GM12891 (cell line): ENCODE results near the gene TNFRSF1B.

Experiments
- POLR2A ChIP-seq: IDR thresholded peaks from 2 replicates; pipeline ENCODE4 v1.6.1; 2011; ENCODE audit warnings: low read depth, low read length, control low read depth
- POLR2AphosphoS5 ChIP-seq: IDR thresholded peaks from 2 replicates; pipeline ENCODE4 v1.6.1; 2011; ENCODE audit warnings: low read depth, low read length, control low read depth
- TAF1 ChIP-seq: IDR thresholded peaks from 2 replicates; pipeline ENCODE4 v1.6.1; 2011; ENCODE audit warnings: low read depth, low read length, control low read depth

DNA sequence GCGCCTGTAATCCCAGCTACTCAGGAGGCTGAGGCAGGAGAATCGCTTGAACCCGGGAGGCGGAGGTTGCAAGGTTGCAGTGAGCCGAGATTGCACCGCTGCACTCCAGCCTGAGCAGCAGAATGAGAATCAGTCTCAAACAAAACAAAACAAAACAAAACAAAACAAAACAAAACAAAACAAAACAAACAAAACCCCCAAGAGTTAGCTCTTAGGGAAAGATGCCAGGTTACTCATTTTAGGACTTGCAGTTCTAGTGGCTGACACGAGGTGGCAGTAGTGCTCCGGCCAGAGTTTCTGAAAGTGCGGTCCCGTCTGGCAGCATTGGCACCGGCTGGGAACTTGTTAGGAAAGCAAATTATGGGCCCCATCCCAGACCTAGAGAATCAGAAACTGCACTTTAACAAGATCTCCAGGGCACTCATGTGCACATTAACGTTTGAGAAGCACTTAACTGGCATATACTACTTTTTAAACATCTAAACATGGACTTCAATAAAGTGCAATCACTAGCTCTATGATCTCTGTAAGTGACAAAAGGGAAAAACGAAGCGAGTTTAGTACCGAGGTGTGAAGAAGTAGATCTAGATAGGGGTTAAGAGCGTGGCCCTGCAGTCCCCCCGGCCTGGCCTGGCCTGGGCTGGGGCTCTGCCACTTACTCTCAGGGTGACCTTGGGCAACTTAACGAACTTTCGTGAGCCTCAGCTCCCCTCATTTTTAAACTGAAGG lies 41.9 kb upstream of the TNFRSF1B start:
- TF ChIP-seq POLR2A (no peak), POLR2AphosphoS5 (no peak), TAF1 (no peak)
